RWPE2 (cell line): ENCODE measurements around the gene ATP5F1E.

ENCODE experiments used
- ATAC-seq: fragments of 200-7000 bp; cut with Tn5 transposase; 3 replicates; pipeline ENCODE4 v1.9.1; 2021; ENCODE audit warnings: low read depth
- DNase-seq: peaks from one replicate; pipeline ENCODE4 v3.0.0-alpha.2; 2020; ENCODE audit warnings: low spot score
- H3K27ac ChIP-seq: fragments of 450-650 bp; 2 replicates; pipeline ENCODE4 v1.5.1; 2017; ENCODE audit warnings: mild to moderate bottlenecking; ENCODE audit not compliant: poor library complexity, severe bottlenecking
- H3K27me3 ChIP-seq: fragments of 250-450 bp; sonication (Bioruptor Pico); 2 replicates; pipeline ENCODE4 v1.5.1; 2021; ENCODE audit warnings: mild to moderate bottlenecking, moderate library complexity; ENCODE audit not compliant: insufficient read depth, poor library complexity, severe bottlenecking
- H3K36me3 ChIP-seq: fragments of 250-450 bp; sonication (Bioruptor Pico); 2 replicates; pipeline ENCODE4 v1.5.1; 2020; ENCODE audit warnings: low read depth, mild to moderate bottlenecking, moderate library complexity
- H3K4me1 ChIP-seq: fragments of 250-450 bp; sonication (Bioruptor Pico); 2 replicates; pipeline ENCODE4 v1.5.1; 2021; ENCODE audit warnings: mild to moderate bottlenecking, moderate library complexity; ENCODE audit not compliant: insufficient read depth, poor library complexity, severe bottlenecking
- H3K4me3 ChIP-seq: fragments of 250-450 bp; sonication (Bioruptor Pico); 2 replicates; pipeline ENCODE4 v1.5.1; 2021; ENCODE audit warnings: mild to moderate bottlenecking, moderate library complexity; ENCODE audit not compliant: severe bottlenecking
- H3K9me3 ChIP-seq: fragments of 250-450 bp; sonication (Bioruptor Pico); 2 replicates; pipeline ENCODE4 v1.5.1; 2021; ENCODE audit warnings: mild to moderate bottlenecking, moderate library complexity; ENCODE audit not compliant: severe bottlenecking
- CTCF ChIP-seq: fragments of 450-650 bp; IDR thresholded peaks from one replicate; pipeline ENCODE4 v1.5.1; 2017; ENCODE audit warnings: mild to moderate bottlenecking, moderate library complexity; ENCODE audit not compliant: poor library complexity, severe bottlenecking

Gene ATP5F1E

GRCh38 chr20:59005523-59006166 is 26.5 kb downstream of the ATP5F1E start:
- ATAC-seq, result no peak
- TF ChIP-seq CTCF, result no peak
- DNase-seq, result peak; percentile 69
- Histone ChIP-seq H3K9me3 (no peaks in the 10 kb centered on the region), H3K27me3 (no peaks in the 10 kb centered on the region), H3K4me1 (peaks cover 9% of the 10 kb centered on the region), H3K36me3 (peaks cover 45% of the 10 kb centered on the region), H3K4me3 (peak overlapping the region; percentile 73), H3K27ac (peak overlapping the region; percentile 66)

- no peak overlapping the region for H3K4me3 ChIP-seq
- H3K27ac ChIP-seq, result no peak overlapping the region
- peak; percentile 79 for DNase-seq
Observed at GRCh38 chr20:59004763-59005522, 27.2 kb downstream of the ATP5F1E start.

GRCh38 chr20:59004493-59004762 is 27.7 kb downstream of the ATP5F1E start:
- Histone ChIP-seq H3K27me3 (no peaks in the 10 kb centered on the region), H3K27ac (no peak overlapping the region), H3K4me3 (no peak overlapping the region), H3K4me1 (peaks cover 4% of the 10 kb centered on the region), H3K9me3 (no peaks in the 10 kb centered on the region), H3K36me3 (peaks cover 58% of the 10 kb centered on the region)
- no peak for TF ChIP-seq CTCF
- ATAC-seq (no peak), DNase-seq (peak; percentile 82)

More at GRCh38 chr20:59004763-59005522, 27.2 kb downstream of the ATP5F1E start:
- TF ChIP-seq CTCF, result no peak
- Histone ChIP-seq H3K4me1 (peaks cover 4% of the 10 kb centered on the region), H3K36me3 (peaks cover 52% of the 10 kb centered on the region), H3K27me3 (no peaks in the 10 kb centered on the region), H3K9me3 (no peaks in the 10 kb centered on the region)
- ATAC-seq, result no peak

- no peaks in the 10 kb centered on the region for H3K27me3 ChIP-seq
- peaks cover 4% of the 10 kb centered on the region for H3K4me1 ChIP-seq
- peak; percentile 80 for DNase-seq
- TF ChIP-seq CTCF, result no peak
- peaks cover 62% of the 10 kb centered on the region for H3K36me3 ChIP-seq
- ATAC-seq, result no peak
- no peak overlapping the region for H3K27ac ChIP-seq
- H3K9me3 ChIP-seq, result no peaks in the 10 kb centered on the region
- no peak overlapping the region for H3K4me3 ChIP-seq
Observed at GRCh38 chr20:59003836-59004492, 28.2 kb downstream of the ATP5F1E start.
